Activated CD4-positive, alpha-beta T cell treated with anti-CD3 and anti-CD28 coated beads, Interleukin-2, amount 50 U/mL, for 24 hours (primary cell): ENCODE measurements around the gene ENTPD2.
"Not testable (repeated sequence)": the region's sequence is repeated elsewhere in the genome, so short reads cannot be mapped to it uniquely, and the experiment has no call there.

Experiments used
- DNase-seq, 2 donors: peaks; one replicate each; pipeline ENCODE4 v3.0.0-alpha.2; 2020; ENCODE audit warnings: low read depth in 1 of 2, low spot score in 1 of 2

ENTPD2 gene

GRCh38 chr9:137048655-137049543, 5.0 kb downstream of the ENTPD2 start:
- no peak for DNase-seq

GRCh38 chr9:137046088-137046787, 7.6 kb downstream of the ENTPD2 start, which contains the start of gene NPDC1:
TSS of gene NPDC1 (minus strand) at chr9:137046177. CDS start at chr9:137045989, 188 bp downstream.
- DNase-seq: peak; percentile 69

- DNase-seq: no peak
Observed at GRCh38 chr9:137045294-137046087, 8.4 kb downstream of the ENTPD2 start.

GRCh38 chr9:137044502-137045177, 9.2 kb downstream of the ENTPD2 start:
- DNase-seq: no peak

- no peak for DNase-seq
Observed at GRCh38 chr9:137044037-137044436, 9.8 kb downstream of the ENTPD2 start.

- no peak for DNase-seq
Observed at GRCh38 chr9:137042751-137043727, 10.8 kb downstream of the ENTPD2 start.

- no peak for DNase-seq
Observed at GRCh38 chr9:137041124-137041523, 12.7 kb downstream of the ENTPD2 start.

- no peak for DNase-seq
Observed at GRCh38 chr9:137040568-137040967, 13.3 kb downstream of the ENTPD2 start.

GRCh38 chr9:137039611-137040366, 14.1 kb downstream of the ENTPD2 start:
- DNase-seq: no peak

GRCh38 chr9:137038916-137039315, 14.9 kb downstream of the ENTPD2 start:
- DNase-seq: no peak

- no peak for DNase-seq
Observed at GRCh38 chr9:137037483-137037882, 16.4 kb downstream of the ENTPD2 start.

- no peak for DNase-seq
Observed at GRCh38 chr9:137037035-137037434, 16.8 kb downstream of the ENTPD2 start.

- DNase-seq: no peak
Observed at GRCh38 chr9:137035937-137036336, 17.9 kb downstream of the ENTPD2 start.

GRCh38 chr9:137035507-137035834, 18.4 kb downstream of the ENTPD2 start:
- no peak for DNase-seq

- peak; percentile 77 to 83 for DNase-seq
Observed at GRCh38 chr9:137034709-137035506, 19.0 kb downstream of the ENTPD2 start.

- DNase-seq: no peak
Observed at GRCh38 chr9:137034039-137034708, 19.7 kb downstream of the ENTPD2 start.

GRCh38 chr9:137033481-137033880, 20.4 kb downstream of the ENTPD2 start:
- DNase-seq: not testable (repeated sequence)

GRCh38 chr9:137032858-137033257, 21.0 kb downstream of the ENTPD2 start:
- no peak for DNase-seq
